OCI-M2 (cell line): ENCODE measurements around the gene KRABD2.
A peak's percentile ranks its signal among the peaks of the same experiment; 100 is the strongest.
"Not testable (repeated sequence)": the region's sequence is repeated elsewhere in the genome, so short reads cannot be mapped to it uniquely, and the experiment has no call there.

Source experiments
- DNase-seq: peaks from one replicate; lab custom pipeline; 2025; ENCODE audit not compliant: unreplicated experiment; lab: John Stamatoyannopoulos, UW

Gene KRABD2

GRCh38 chr17:8376271-8377067 is at the start of gene KRABD2:
Gene KRABD2, minus strand, starts transcription at chr17:8376704.
- DNase-seq: no peak

GRCh38 chr17:8421571-8421970 is 45.1 kb upstream of the KRABD2 start:
- no peak for DNase-seq

- no peak for DNase-seq
Observed at GRCh38 chr17:8420041-8420934, 43.8 kb upstream of the KRABD2 start.

GRCh38 chr17:8419305-8419704 is 42.8 kb upstream of the KRABD2 start:
- no peak for DNase-seq

- DNase-seq: no peak
Observed at GRCh38 chr17:8418471-8418870, 42.0 kb upstream of the KRABD2 start.

- no peak for DNase-seq
Observed at GRCh38 chr17:8417806-8418205, 41.3 kb upstream of the KRABD2 start.

GRCh38 chr17:8413938-8414337 is 37.4 kb upstream of the KRABD2 start:
- no peak for DNase-seq

GRCh38 chr17:8413328-8413727 is 36.8 kb upstream of the KRABD2 start:
- no peak for DNase-seq

- no peak for DNase-seq
Observed at GRCh38 chr17:8412089-8412488, 35.6 kb upstream of the KRABD2 start.

- DNase-seq: no peak
Observed at GRCh38 chr17:8410883-8411238, 34.4 kb upstream of the KRABD2 start.

GRCh38 chr17:8409966-8410882 is 33.7 kb upstream of the KRABD2 start:
- DNase-seq: peak; percentile 74

- no peak for DNase-seq
Observed at GRCh38 chr17:8408371-8408770, 31.9 kb upstream of the KRABD2 start.

GRCh38 chr17:8406174-8406573 is 29.7 kb upstream of the KRABD2 start:
- DNase-seq: no peak

GRCh38 chr17:8405499-8406016 is 29.1 kb upstream of the KRABD2 start:
- no peak for DNase-seq

- DNase-seq: no peak
Observed at GRCh38 chr17:8402921-8403536, 26.5 kb upstream of the KRABD2 start.

GRCh38 chr17:8401107-8401506 is 24.6 kb upstream of the KRABD2 start:
- DNase-seq: no peak

- no peak for DNase-seq
Observed at GRCh38 chr17:8398980-8399379, 22.5 kb upstream of the KRABD2 start.

GRCh38 chr17:8397636-8398035 is 21.1 kb upstream of the KRABD2 start, which contains the start of gene RNF222:
Gene RNF222, minus strand, starts transcription at chr17:8397827. Its CDS starts 4,366 bp downstream, at chr17:8393461.
- DNase-seq: no peak

GRCh38 chr17:8394497-8394896 is 18.0 kb upstream of the KRABD2 start:
- not testable (repeated sequence) for DNase-seq

GRCh38 chr17:8393470-8394231 is 17.1 kb upstream of the KRABD2 start:
- DNase-seq: no peak
